GM12872 (cell line): ENCODE results near the gene KLHDC10.

Experiments
- TF ChIP-seq, protein P1 (sequence below): IDR thresholded peaks from 3 replicates; pipeline ENCODE4 v1.5.1; 2011; ENCODE audit warnings: low read depth, mild to moderate bottlenecking, low read length, moderate library complexity; ENCODE audit not compliant: insufficient read depth

KLHDC10 gene

DNA sequence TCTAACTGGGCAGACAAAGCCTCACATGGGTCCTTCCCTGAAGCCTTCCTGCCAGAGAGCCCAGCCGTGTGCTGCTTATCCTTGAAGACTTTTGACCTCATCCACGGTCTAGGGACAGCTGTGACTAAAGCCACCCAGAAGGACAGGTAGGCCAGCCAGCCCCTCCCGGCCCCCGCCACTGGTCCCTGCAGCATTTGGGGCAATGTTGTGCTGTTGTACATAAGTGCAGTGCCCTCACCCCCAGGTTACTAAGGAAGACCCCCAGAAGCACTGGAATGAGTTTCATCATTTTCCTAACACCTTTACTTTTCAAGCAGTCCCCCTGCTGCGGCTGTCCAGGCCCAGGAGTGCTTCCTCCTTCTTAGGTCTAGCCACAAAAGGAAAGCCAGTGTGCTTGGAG is 91.9 kb downstream of the KLHDC10 start:
- TF ChIP-seq, protein P1, sequence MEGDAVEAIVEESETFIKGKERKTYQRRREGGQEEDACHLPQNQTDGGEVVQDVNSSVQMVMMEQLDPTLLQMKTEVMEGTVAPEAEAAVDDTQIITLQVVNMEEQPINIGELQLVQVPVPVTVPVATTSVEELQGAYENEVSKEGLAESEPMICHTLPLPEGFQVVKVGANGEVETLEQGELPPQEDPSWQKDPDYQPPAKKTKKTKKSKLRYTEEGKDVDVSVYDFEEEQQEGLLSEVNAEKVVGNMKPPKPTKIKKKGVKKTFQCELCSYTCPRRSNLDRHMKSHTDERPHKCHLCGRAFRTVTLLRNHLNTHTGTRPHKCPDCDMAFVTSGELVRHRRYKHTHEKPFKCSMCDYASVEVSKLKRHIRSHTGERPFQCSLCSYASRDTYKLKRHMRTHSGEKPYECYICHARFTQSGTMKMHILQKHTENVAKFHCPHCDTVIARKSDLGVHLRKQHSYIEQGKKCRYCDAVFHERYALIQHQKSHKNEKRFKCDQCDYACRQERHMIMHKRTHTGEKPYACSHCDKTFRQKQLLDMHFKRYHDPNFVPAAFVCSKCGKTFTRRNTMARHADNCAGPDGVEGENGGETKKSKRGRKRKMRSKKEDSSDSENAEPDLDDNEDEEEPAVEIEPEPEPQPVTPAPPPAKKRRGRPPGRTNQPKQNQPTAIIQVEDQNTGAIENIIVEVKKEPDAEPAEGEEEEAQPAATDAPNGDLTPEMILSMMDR: no peak

DNA sequence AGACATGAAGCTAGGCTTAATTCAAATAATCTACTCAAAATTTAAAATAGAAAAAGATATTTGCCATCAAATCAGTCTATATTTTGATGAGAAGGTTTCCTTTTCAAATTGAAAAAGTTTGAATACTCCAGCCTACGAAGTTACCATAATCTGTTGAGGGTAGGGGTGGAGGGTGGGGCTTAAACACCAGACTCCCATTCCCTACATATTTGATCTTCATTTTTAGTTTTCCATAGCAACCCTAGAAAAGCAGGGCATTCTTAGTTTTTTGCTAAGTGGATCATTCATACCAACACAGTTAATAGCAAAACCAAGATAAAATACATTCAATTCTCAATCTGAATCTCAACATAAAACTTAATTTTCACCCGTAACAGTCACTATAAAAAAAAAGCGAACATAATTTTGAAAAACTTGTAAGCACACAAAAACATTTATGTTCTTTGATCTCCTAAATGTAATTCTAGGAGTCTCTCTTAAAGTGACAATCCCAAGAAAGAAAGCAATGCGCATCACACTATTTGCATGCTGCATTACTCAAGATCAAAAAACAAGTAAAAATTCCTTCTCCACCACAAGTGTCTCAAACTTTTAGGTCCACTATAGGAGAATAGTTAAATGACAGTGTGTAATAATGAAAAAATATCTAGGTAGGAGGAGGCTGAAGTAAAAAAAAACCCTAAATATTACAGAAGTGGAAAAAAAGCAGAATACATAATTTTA is 104.1 kb downstream of the KLHDC10 start:
- TF ChIP-seq, protein P1: no peak

DNA sequence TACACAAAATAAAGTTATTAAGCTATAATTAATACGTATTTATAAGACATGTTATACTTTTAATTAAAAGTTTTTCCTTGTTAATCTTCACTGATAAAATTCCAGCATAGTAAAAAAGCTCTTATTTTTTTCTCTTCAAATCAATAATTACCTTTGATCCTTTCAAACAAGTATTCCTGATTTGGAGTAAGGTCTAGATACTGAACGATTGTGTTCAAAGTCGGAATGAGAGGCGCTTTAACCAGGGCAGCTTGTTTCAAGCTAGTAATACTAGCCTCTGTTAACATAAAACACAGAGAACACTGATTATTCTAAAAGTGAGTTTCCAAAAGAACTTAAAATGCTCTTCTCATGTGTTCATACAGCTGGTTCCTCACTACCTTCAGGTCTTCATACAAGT is 107.9 kb downstream of the KLHDC10 start:
- TF ChIP-seq, protein P1: no peak

DNA sequence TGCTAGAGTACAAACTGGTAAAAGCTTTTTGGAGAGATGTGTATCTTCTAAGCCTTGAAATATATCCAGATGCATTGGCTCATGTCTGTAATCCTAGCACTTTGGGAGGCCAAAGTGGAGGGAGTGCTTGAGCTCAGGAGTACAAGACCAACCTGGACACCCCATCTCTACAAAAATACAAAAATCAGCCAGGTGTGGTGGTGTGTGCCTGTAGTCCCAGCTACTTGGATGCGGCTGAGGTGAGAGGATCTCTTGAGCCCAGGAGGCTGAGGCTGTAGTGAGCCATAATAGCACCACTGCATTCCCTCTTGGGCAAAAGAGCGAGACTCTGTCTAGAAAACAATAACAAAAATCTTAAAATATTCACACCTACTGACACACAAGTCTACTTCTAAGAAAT is 109.3 kb downstream of the KLHDC10 start:
- TF ChIP-seq, protein P1: no peak

DNA sequence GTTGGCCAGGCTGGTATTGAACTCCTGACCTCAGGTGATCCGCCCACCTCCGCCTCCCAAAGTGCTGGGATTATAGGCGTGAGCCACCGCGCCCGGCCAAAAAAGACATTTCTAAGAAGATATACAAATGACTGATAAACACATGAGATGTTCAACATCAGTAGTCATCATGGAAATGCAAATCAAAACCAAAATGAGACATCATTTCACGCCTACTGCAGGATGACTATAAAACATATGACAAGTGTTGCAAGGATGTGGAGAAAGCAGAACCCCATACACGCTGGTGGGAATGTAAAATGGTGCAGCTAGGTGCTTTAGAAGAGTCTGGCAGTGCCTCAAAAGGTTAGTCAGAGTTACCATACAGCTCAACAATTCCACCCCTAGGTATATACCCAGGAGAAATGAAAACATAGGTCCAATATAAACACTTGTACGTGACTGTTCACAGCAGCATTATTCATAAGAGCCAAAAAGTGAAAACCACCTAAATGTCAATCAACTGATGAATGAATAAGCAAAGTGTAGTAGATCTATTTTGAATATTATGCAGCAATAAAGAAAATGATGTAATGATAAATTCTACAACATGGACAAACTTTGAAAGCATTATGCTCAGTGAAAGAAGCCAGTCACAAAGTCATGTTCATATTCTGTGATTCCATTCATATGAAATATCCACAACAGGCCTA is 110.4 kb downstream of the KLHDC10 start:
- TF ChIP-seq, protein P1: no peak

DNA sequence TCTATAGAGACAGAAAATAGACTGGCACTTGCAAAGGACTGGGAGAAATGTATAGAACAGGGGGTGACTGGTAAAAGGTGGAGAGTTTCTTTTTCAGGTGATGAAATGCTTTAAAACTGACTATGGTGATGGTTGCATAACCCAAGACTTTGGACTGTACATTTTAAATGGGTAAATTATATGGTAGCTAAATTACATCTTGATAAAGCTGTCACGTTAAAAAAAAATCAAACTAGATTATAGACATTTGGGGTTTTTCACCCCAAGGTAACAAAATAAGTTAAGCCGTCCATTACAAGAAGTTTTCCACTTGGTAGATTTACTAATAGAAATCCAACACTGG is 110.9 kb downstream of the KLHDC10 start:
- TF ChIP-seq, protein P1: no peak

DNA sequence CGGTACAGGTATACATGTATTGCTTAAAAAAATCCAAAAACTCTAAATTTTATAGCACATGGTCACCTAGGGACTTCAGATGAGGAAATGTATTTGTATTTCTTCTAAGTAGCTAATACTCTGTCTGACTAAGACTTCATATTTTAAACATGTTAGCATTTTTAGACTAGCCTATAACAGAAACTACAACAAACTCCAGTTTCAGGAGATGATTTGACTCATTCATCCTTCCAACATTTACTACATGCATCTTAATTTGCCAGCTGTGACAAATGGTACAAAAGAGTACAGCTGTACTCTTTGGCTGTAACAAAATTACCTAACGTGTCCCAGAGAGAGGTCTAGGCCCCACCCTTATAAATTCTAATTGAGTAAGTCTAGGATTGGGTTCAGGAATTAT is 112.7 kb downstream of the KLHDC10 start:
- TF ChIP-seq, protein P1: no peak
